Mesenteric fat pad (tissue), 1 donor: ENCODE measurements around the gene LIMK1. TPM values are rescaled to one million over a fixed set of nuclear protein-coding genes. Genes with fewer than 3 reads are reported as not detected.

ENCODE experiments used
- DNase-seq: peaks from one replicate; pipeline ENCODE4 v3.0.0-alpha.2; 2020; ENCODE audit warnings: low spot score
- total RNA-seq: library from RNA; stranded (reverse); fragmentation: NEBNext Ultra II Directional; extraction: Animal tissue kit (Norgen Biotek cat#: 25700); gene quantifications from one replicate; pipeline ENCODE4 v1.2.1, GENCODE V29; 2021
- donor health status: DM: yes; HTN: yes; CAD: no.

The LIMK1 gene
- total RNA-seq, 1 donor from 2014 or later: 23.1 TPM

DNA sequence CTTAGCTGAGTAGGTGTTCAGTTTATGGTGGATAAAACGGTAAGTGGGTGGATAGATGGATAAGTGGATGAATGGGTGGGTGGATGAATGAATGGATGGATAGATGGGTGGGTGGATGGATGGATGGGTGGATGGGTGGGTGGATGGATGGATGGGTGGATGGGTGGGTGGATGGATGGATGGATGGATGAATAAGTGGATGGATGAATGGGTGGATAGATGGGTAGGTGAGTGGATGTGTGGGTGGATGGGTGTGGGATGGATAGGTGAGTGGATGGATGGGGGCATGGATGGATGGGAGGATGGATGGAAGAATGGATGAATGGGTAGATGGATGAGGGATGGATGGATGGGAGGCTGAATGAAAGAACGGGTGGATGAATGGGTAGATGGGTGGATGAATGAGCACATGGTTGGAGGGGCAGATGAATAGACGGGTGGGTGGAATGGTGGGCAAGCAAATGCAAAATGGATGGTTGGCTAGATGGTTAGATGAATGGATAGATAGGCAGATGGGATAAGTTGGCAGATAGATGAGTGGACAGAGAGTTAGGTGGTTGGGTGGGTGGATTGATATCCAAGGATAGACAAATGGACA is 29.9 kb upstream of the LIMK1 start:
- DNase-seq: no peak

DNA sequence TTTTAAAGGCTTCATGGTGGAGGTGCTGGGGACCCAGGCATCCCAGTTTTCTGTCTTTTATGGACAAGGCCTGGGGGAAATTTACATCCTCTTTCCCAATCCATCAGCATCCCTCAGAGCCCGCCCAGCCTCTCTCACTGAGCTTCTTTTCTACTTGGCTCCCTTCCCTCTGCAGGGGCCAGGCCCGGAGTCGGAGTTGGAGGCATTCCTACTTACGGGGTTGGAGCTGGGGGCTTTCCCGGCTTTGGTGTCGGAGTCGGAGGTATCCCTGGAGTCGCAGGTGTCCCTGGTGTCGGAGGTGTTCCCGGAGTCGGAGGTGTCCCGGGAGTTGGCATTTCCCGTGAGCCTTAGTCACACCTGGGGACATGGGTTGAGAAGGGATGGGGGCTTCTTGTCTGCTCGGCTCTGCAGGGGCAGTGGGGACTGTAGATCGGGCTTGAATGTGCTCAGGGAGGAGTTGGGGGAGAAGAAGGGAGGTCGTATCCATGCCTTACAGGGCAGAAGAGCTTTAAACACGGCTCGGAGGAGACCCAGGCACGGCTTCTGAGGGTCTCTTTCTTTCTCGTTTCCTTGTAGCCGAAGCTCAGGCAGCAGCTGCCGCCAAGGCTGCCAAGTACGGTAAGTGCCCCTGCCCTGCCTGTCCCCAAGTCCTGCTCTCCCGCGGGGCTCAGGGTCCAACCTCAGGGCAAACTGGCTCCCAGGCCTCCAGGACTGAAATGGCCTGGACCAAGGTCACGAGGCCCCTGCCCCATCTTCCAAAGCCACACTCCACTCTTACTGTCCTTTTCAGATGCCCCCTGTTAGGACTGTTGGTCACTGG is 27.3 kb upstream of the LIMK1 start:
- no peak for DNase-seq

DNA sequence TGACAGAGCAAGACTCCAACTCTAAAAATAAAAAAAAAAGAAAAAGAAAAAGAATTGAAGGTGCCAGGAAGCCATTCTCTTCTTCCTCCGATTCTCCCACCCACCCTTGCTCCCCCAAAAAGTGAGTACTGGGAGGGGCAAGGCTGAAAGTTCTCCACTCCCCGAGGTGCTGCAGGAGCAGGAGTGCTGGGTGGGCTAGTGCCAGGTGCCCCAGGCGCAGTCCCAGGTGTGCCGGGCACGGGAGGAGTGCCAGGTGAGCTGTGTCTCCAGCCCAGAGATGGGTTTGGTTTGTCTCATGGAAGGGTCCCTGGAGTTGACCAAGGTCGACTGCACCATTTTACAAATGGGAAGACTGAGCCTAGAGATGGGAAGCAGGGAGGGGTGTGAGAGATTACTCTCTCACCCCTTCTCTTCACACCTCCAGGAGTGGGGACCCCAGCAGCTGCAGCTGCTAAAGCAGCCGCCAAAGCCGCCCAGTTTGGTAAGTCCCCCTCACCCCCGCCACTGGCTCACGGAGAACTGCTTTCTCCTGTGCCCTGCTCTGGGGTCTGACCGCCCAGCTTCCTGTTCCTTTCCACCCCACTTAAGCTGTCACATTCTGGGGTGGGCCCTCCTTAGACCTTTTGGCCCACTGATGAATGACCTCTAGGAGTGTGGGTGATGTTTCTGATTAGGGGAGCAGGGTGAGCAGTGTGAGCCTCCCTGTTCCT is 26.2 kb upstream of the LIMK1 start:
- DNase-seq: no peak

DNA sequence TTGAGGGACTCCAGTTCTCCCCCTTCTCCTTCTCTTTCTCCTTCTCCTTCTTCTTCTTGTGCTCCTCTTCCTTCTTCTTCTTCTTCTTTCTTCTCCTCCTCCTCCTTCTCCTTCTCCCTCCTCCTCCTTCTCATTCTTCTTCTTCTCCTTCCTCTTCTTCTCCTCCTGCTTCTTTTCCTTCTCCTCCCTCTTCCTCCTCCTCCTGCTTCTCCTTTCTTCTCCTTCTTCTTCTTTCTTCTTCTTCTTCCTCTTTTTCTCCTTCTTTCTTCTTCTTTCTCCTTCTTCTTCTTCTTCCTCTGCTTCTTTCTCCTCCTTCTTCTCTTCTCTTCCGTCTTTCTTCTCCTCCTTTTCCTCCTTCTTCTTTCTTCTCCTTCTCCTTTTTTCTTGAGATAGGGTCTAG is 25.6 kb upstream of the LIMK1 start:
- no peak for DNase-seq

DNA sequence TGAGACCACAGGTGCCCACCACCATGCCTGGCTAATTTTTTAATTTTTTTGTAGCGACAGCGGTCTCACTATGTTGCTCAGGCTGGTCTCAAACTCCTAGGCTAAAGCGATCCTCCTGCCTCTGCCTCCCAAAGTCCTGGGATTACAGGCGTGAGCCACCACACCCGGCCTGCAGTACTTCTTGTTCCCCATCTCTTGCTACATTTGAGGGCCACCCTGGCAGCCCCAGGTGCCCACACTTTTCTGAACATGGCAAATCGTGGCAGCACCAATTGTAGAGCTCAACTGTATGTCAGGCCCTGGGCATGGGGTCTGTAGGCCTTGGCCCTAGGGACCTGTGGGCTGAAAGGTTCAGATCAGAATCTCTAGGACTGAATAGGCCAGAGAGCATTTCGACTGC is 25.1 kb upstream of the LIMK1 start:
- DNase-seq: no peak

DNA sequence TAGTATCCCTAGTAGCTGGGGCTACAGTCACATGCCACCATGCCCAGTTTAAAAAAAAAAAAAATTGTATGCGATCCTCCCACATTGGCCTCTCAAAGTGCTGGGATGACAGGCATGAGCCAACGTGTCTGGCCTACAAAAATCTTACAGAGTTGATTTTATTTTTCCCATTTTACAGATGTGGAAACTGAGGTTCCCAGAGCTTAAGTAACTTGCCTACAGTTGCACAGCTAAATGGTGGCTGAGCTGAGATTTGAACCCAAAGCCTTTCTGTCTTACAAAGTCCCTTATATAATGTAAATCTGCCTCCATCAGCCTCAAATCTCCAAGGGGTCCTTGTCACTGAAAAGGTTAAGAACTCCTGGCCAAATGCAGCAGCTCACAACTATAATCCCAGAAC is 24.6 kb upstream of the LIMK1 start:
- no peak for DNase-seq

DNA sequence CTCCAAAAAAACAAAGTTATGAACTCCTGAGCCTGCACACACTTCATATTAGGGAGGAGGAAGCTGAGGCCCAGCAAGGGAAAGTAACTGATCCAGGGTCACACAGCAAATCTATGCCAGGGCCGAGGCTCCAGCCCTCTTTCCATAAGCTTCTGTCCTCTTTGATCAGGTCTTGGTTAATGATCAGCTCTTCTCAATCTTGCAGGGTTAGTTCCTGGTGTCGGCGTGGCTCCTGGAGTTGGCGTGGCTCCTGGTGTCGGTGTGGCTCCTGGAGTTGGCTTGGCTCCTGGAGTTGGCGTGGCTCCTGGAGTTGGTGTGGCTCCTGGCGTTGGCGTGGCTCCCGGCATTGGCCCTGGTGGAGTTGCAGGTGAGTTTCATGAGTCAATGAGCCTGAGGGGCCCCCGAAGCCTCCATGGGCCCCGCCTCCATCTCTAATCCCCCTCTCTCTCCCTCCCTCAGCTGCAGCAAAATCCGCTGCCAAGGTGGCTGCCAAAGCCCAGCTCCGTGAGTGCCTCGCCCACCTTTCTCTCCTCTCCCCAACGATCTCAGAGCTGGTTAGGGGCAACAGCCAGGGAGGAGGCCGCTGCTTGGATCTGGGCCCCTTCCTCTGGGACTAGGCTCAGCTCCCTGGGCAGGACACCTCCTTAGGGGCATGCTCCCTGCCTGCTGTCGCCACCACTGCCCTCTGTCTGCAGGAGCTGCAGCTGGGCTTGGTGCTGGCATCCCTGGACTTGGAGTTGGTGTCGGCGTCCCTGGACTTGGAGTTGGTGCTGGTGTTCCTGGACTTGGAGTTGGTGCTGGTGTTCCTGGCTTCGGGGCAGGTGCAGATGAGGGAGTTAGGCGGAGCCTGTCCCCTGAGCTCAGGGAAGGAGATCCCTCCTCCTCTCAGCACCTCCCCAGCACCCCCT is 23.7 kb upstream of the LIMK1 start:
- DNase-seq: no peak

DNA sequence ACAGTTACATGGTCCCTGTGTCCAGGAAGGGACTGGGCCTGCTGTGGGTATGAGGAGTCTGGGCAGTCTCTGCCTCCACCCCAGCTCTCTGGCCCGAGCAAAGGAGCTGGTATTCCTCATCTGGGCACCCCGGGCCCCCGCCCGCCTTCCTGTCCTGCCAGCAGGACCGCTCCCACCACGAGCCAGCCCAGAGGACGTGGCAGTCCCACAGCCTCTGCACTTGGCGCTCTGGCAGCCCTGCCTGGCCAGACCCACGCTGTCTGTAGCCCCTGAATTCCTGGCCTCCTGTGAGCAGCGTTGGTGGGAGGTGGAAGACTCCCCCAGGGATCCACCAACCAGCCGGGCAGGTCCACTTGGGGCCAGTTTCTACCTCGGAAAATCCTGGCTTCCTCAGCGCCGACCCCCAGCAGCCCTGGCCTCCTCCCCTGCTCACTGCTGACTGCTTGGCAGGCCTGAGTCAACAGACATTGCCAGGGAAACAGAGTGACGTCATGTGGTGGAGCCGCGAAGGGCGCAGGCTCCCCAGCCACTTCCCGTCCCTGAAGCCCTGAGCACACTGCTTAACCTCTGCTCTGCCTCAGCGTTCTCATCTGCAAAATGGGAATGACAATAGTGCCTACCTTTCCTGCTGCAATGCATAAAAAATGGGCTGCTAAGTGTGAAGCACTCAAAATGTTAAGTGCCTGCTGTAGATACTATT is 21.6 kb upstream of the LIMK1 start:
- DNase-seq: no peak

DNA sequence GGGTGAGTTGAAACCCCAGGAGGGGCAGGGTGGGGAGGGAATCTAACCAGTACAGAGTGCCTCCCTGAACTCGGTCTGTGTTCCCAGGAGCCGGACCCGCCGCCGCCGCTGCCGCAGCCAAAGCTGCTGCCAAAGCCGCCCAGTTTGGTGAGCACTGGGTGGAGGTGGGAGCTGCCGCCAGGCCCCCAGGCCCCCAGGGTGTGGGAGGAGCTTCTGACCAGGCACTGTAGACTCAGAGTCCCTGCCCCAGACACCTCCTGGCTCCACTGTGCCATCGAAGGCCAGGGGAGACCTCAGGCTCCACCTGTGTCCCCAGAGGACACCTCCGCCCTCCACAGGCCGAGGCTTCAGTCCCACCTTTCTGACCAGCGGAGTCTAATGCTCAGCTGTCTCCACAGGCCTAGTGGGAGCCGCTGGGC is 20.4 kb upstream of the LIMK1 start:
- no peak for DNase-seq

DNA sequence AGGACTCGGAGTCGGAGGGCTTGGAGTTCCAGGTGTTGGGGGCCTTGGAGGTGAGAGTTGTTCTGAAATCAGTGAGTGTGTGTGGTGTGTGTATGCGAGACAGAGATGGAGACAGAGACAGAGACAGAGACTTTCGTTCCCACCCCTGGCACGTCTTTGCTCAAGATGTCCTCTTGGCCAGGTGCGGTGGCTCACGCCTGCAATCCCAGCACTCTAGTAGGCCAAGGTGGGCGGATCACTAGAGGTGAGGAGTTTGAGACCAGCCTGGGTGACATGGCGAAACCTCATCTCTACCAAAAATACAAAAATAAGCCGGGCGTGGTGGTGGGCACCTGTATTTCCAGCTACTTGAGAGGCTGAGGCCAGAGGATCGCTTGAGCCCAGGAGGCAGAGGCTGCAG is 20.0 kb upstream of the LIMK1 start:
- DNase-seq: no peak

DNA sequence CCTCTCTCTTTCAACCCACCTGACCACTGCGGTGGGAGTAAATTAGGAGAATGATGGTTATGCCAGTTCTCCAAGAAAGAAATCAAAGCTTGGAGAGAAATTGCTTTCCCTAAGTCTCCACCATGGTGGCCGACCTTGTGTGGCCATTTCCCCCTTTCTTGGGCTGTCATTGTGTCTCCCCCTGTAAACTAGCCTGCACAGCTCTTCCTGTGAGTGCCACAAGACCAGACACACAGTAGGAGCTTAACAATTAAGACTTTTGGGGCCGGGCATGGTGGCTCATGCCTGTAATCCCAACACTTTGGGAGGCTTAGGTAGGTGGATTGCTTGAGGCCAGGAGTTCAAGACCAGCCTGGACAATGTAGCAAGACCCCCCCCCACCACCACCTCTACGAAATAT is 18.9 kb upstream of the LIMK1 start:
- no peak for DNase-seq

DNA sequence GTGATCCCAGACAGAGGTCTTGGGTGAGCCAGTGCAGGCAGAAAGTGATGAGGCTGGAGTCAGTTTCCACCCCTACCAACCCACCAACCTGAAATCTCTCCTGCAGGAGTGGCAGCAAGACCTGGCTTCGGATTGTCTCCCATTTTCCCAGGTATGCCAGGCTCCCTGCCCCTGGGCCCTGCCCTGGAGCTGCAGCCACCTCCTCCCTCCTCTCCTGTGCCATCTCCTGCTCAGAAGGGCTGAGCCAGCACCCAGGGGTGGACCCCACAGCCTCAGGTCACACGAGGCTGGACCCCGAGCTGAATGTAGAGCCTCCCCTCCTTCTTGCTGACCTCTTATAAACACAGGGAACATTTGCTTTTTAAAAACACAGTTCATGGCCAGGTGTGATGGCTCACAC is 17.0 kb upstream of the LIMK1 start:
- DNase-seq: no peak

DNA sequence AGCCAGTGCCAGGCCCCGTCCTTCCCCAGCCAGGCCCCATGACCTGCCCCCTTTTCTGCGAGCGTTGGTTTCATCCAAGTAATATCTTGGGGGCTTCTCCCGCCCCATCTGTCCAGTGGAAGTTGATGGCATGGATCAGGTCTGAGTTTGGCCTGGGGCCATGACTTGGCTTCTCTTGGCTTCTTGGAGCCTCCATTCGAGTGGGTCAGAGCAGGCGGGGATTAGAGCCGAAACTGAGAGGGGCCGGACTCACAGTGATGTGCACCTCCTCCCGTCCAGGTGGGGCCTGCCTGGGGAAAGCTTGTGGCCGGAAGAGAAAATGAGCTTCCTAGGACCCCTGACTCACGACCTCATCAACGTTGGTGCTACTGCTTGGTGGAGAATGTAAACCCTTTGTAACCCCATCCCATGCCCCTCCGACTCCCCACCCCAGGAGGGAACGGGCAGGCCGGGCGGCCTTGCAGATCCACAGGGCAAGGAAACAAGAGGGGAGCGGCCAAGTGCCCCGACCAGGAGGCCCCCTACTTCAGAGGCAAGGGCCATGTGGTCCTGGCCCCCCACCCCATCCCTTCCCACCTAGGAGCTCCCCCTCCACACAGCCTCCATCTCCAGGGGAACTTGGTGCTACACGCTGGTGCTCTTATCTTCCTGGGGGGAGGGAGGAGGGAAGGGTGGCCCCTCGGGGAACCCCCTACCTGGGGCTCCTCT is 15.1 kb upstream of the LIMK1 start:
- no peak for DNase-seq

DNA sequence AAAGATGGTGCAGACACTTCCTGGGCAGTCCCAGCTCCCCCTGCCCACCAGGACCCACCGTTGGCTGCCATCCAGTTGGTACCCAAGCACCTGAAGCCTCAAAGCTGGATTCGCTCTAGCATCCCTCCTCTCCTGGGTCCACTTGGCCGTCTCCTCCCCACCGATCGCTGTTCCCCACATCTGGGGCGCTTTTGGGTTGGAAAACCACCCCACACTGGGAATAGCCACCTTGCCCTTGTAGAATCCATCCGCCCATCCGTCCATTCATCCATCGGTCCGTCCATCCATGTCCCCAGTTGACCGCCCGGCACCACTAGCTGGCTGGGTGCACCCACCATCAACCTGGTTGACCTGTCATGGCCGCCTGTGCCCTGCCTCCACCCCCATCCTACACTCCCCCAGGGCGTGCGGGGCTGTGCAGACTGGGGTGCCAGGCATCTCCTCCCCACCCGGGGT is 14.5 kb upstream of the LIMK1 start:
- DNase-seq: no peak

DNA sequence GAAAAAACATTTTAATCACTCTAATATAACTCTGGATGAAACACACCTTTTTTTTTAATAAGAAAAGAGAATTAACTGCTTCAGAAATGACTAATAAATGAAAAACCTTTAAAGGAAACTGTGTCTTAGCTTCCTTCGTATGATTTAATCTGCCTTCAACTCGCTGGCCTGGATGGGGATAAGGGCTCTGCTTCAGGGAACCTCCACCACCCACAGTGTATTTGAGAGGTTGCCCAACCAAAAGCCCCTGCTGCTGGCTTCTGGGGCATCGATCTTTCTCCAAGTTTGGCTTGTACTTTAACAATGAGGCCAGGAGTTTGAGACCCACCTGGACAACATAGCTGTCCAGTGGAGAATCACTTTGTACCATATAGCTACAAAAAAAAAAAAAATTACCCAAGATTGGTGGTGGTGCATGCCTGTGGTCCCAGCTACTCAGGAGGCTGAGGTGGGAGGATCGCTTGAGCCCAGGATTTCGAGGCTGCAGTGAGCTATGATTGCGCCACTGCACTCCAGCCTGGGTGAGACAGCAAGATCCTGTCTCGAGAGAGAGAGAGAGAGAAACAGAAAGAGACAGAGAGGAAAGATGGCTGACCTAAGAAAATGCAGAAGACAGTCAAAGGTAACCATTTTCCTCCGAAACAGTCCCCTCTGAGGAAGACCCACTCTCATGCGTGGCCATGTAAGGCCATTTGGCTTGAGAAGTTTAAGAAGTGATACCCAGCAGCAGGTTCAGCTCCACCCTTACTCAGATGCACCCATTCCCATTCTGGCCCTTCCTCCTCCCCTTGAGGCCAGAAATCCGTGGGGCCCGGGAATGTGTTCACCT is 13.6 kb upstream of the LIMK1 start:
- no peak for DNase-seq

DNA sequence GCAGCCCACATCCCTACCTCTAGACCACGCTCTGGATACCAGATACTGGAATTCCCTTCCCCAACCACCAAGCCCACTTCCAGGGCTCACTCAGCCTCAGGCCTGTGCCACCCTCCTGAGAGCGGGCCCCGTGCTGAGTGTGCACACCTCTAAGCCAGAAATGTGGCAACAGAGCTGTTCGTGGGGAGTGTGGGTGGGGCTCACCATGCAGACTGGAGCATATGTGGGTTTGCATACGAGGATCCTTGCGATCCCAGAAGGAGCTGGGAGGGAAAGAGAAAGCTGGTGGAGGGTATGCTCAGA is 13.0 kb upstream of the LIMK1 start:
- no peak for DNase-seq

DNA sequence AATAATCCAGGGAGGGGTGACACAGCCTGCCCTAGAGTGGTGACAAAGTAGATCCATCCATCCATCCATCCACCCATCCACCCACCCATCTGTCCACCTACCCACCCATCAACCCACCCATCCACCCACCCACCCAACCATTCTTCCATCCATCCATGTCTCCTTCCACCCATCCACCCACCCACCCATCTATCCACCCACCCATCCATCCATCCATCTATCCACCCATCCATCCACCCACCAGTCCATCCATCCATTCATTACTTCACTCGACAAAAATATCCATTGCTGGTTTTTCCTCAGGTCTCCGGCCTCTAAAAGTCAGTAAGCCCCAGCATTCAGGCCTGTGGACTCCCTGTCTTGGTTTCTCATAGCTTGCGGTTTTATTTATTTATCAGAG is 12.5 kb upstream of the LIMK1 start:
- no peak for DNase-seq

DNA sequence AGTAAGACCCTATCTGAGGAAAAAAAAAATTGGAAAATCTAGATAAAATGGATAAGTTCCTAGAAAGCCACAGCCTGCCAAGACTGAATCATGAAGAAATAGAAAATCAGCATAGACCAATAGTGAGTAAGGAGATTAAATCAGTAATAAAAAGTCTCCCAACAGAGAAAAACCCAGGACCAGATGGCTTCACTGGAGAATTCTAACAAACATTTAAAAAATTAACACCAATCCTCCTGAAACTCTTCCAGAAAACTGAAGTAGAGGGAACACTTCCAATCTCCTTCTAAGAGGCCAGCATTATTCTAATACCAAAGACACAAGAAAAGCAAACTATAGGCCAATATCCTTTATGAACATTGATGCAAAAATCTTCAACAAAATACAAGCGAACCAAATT is 8.8 kb upstream of the LIMK1 start:
- DNase-seq: no peak

DNA sequence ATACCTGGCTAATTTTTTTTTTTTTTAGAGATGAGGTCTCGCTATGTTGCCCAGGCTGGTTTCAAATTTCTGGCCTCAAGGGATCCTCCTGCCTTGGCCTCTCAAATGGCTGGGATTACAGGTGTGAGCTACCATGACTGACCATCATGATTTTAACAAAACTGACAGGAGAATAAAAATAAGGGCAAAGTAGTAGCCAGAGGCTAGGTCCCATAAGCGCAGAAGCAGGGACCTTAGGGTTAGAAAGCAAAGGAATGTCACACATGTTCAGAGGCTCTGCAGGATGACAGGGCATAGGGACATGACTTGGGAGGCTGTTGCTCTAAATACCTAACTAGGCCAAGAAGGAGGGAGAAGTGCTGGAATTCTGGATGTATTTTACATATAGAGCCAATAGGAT is 5.1 kb upstream of the LIMK1 start:
- no peak for DNase-seq

DNA sequence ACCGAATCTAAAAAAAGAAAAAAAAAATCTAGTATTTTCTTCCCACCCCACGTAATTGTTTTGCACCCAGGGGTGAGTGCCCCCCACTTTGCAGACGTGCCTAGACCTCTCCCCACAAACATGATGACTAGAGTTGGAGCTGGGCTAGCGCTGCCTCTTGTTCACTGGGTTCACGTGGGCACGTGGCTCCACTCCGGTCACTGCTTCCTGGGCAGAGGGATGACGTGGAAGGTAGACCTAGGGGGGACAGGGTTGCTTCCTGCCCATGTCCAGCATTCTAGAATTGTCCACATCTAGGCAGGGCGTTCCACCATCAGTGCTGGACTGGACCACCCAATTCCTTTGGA is 861 bp upstream of the LIMK1 start:
- DNase-seq: no peak
